EH (cell line): Measurements from ENCODE around the gene KIF6.
"Not testable (repeated sequence)": the region's sequence is repeated elsewhere in the genome, so short reads cannot be mapped to it uniquely, and the experiment has no call there.

Source experiments
- DNase-seq: peaks from one replicate; pipeline ENCODE4 v3.0.0-alpha.2; 2015; ENCODE audit warnings: low read depth

The KIF6 gene

GRCh38 chr6:39553860-39554802 is 171.1 kb downstream of the KIF6 start:
- DNase-seq: no peak

GRCh38 chr6:39553029-39553428 is 172.2 kb downstream of the KIF6 start:
- DNase-seq: no peak

DNA sequence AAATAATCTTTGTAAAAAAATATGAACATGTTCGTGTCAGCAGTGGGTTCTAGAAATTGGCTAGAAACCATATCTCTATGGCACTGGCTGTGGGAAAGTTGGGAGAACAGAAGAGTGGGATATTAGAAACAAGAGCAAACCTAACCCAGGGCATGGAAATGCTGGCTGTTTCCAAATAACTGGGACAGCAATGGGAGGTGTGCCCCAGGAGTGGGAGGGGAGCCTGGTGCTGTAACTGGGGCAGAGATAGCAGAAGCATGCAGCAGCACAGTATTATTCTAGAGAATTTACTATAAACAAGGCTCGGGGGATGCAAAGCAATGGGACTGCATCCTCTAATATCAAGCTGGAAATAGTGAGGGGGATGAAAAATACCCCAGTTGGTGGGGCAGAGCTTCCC is 175.0 kb downstream of the KIF6 start:
- DNase-seq: no peak

GRCh38 chr6:39546731-39547130 is 178.5 kb downstream of the KIF6 start:
- no peak for DNase-seq

- no peak for DNase-seq
Observed at GRCh38 chr6:39543950-39544349, 181.3 kb downstream of the KIF6 start.

GRCh38 chr6:39543095-39543494 is 182.1 kb downstream of the KIF6 start:
- DNase-seq: no peak

DNA sequence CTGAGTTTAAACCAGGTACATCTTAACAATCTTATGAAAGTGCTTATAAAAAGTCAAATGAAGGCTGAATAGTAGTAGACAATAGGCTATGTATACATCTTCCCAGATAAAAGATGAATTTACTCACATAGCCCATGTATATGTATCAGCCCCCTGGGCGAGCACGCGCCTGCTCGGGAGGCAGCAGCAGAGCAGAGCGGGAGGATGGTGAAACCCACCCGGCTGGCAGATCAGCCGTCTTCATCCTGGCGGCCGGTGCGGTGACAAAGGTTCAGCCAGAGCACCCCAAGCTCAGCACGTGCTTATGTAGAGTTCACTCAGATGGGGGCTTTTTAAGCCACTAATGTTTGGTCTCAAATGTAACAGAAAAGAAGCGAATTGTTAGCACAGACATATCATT is 184.8 kb downstream of the KIF6 start:
- DNase-seq: no peak

DNA sequence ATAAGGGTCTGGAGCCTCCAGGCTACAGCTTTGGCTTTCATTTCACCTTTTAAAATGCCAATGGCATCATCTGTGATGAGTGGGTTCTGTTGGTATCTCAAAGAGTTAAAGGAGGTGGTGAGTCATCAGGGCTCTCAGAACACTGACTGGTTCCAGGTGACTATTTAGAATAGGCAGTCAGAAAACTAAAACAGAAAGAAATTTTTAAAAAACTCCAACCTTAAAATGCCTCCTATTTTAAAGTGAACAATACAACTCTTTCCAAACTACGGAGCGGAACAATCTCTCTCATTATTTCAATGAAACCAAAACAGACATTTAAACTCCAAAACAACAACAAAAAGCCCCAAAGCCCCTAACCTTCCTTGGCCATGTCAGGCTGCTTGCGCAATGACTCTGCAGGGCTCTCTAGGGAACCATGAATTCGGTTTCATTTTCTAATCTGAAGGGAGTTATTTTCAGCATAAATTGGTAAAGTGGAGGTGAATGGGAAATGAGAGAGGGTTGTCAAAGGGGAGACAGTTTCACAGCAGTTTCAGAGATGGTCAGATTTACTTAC is 194.9 kb downstream of the KIF6 start:
- DNase-seq: peak; percentile 37

DNA sequence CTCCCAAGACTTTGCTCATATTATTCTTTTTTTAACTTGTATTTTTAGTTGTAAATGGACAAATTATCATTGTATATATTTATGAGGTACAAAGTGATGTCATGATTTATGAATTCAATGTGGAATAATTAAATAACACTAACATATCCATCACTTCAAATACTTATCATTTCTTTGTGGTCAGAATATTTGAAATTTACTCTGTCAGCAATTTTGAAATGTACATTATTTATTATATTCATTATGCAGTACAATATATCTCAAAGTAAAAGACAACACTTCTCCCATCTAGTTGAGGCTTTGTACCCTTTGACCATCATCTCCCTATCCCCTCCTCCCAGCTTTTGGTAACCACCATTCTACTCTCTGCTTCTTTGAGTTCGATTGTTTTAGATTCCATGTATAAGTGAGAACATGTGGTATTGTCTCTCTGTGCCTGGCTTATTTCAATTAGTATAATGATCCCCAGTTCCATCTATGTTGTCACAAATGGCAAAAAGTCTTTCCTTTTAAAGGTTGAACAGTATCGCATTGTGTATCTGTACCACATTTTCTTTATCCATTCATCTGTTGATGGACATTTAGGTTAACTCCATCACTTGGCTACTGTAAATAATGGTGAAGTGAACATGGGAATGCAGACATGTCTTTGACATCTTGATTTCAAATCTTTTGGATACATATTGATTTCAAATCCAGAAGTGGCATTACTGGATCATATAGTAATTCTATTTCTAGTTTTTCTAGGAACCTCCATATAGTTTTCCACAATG is 197.2 kb downstream of the KIF6 start:
- no peak for DNase-seq

- DNase-seq: no peak
Observed at GRCh38 chr6:39524007-39524406, 201.2 kb downstream of the KIF6 start.

- no peak for DNase-seq
Observed at GRCh38 chr6:39521958-39522357, 203.2 kb downstream of the KIF6 start.

DNA sequence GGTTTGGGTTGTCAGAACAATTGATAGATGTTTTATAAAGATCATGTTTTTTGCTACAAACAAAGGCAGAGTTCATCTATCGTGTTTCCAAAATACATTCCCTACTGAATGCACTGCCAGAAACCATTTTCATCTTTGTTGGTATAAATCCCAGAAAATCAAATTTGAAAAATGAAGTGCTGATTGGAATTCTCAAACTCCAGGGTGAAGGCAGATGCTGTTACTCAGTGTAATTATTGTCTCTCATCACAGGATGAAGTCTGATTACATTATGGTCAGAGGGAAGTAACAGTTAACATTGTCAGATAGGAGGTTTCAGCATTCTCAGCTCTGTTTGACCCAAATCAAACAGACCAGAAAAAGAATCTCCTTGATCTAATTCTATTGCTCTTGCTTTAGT is 204.3 kb downstream of the KIF6 start:
- no peak for DNase-seq

- DNase-seq: no peak
Observed at GRCh38 chr6:39520411-39520810, 204.8 kb downstream of the KIF6 start.

- DNase-seq: peak; percentile 49
Observed at GRCh38 chr6:39518221-39518620, 207.0 kb downstream of the KIF6 start.

DNA sequence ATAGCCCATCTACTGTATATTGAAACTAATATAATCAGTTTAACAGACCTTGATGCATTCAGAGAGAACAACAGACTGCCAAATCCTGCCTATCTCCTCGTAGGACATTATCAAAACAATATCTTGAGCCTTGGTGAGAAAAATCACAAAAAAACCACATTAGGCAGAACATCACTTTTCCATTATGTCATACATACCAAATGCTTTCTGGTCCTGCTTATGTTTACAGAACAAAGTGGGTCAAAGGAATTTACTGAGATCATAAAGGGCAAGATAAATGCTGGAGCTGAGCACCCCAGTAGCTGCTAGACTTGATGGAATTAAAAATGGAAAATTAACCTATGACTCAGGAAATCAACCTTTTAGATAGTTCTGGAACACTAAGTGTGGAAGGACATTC is 207.5 kb downstream of the KIF6 start:
- DNase-seq: peak; percentile 82

DNA sequence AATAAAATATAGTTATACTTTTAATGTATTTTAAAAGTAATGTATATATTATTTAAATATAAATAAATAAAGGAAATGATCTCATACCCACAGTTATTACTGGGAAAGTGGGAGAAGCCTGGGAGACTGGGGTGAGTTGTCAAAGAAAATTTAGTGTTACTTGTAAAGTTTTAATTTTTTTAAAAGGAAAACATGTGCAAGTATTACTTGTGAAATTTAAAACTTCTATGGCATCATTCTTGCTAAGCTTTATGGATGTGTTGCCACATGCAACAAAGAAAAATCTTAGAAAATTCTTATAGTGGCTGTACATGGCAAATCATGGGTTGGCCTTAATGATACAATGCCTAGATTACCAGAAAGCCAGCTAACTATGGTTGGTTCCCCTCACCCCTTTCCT is 208.7 kb downstream of the KIF6 start:
- peak; percentile 32 for DNase-seq

GRCh38 chr6:39515471-39515870 is 209.7 kb downstream of the KIF6 start:
- DNase-seq: no peak

- DNase-seq: peak; percentile 12
Observed at GRCh38 chr6:39515006-39515405, 210.2 kb downstream of the KIF6 start.

DNA sequence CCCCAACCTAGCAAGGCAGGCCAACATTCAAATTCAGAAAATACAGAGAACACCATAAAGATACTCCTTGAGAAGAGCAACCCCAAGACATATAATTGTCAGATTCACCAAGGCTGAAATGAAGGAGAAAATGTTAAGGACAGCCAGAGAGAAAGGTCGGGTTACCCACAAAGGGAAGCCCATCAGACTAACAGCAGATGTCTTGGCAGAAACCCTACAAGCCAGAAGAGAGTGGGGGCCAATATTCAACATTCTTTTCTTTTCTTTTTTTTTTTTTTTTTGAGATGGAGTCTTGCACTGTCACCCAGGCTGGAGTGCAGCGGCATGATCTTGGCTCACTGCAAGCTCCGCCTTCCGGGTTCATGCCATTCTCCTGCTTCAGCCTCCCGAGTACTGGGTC is 215.4 kb downstream of the KIF6 start:
- DNase-seq: not testable (repeated sequence)

GRCh38 chr6:39508515-39508914 is 216.7 kb downstream of the KIF6 start:
- DNase-seq: no peak

DNA sequence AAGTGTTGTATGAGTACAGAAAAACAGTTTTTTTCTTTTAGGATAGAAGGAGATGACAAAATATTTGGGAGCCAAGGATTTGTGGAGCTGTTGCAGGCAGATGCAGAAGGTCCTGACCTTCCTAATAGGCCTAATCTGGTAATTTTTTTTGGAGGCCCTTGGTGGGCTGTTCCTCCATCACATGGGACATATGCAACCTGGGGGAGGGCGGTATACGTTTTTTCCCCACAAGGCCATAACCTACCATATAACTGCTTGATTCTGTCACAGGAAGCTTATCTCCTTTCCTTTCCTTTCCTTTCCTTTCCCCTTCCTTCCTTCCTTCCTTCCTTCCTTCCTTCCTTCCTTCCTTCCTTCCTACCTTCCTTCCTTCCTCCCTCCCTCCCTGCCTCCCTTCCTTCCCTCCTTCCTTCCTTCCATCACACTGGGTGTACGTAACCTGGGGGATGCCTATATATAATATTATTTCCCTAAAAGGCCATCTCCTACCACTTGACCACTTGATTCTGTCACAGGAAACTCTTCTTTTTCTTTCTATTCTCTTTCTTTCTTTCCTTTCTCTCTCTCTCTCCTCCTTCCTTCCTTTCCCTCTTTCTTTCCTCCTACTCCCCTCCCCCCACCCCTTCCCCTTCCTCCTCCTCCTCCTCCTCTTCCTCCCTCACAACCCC is 217.7 kb downstream of the KIF6 start:
- DNase-seq: no peak

GRCh38 chr6:39502362-39502955 is 222.7 kb downstream of the KIF6 start:
- not testable (repeated sequence) for DNase-seq
